ENCODE measurements around the gene ZNF593.

Gene ZNF593

DNA sequence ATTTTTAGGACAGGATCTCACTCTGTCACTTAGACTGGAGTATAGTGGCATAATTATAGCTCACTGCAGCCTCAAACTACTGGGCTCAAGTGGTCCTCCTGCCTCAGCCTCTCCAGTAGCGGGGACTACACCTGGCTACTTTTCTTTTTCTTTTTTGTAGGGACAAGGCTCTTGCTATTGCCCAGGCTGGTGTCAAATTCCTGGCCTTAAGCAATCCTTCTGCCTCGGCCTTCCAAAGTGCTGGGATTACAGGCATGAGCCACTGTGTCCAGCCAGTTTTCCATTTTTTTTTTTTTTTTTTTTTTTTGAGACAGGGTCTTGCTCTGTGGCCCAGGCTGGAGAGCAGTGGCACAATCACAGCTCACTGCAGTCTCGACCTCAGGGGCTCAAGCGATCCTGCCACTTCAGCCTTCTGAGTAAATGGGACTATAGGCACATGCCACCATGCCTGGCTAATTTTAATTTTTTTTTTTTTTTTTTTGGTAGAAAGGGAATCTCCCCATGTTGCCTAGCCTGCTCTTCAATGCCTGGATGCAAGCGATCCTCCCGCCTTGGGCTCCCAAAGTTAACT lies 43.7 kb downstream of the ZNF593 start:
- DNase-seq, result no peak

DNA sequence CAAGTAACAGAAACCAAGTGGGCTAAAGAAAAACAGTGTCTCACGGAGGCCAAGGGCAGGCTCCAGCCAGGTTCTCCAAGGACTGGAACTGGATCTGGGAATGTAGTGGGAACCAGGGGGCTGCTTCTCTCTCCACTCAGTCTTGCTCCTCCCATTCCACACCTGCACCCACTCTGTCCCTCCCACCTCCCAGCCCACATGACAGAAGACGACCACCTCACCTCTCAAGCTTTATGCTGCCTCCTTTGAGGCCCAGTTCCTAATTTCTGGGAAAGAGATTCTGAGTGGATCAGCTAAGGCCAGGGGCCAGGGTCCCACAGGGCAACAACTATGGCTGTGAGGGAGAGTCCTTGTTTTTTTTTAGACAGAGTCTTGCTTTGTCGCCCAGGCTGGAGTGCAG lies 45.5 kb downstream of the ZNF593 start:
- no peak for DNase-seq

DNA sequence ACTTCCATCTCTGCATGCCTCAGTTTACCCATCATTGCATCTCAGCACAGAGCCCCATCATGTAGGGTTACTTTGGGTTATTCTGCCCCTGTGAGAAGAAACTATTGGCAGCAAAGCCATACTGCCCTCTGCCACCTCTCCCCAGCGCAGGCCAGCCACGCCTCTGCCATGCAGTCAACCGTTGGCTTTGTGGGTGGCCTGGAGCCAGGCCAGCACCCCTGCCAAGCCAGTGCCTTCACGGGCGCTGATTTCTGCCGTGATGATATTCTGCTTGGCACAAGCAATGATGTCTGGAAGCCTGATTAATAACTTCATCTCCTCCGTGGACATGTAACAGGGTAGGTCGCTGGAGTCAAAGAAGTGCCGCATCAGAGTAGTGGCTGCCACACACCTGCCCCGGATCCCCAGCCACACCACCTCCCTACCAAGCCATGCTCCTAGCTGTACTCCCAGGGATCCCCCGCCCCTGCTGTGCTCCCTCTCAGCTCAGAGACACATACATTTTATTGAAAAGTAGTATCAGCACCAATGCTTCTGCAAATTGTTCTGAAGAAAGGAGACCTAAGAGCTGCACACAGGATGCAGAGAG lies 49.3 kb downstream of the ZNF593 start:
- peak in 1 of 2 experiments; percentile 25 for DNase-seq
